GM12878 (cell line): Measurements from ENCODE around the gene GALC. TPM values are rescaled to one million over a fixed set of nuclear protein-coding genes. Genes with fewer than 3 reads are reported as not detected.

Source experiments
- ATAC-seq: fragments of 200-7000 bp; cut with Tn5 transposase; 3 replicates; pipeline ENCODE4 v1.9.1; 2020; ENCODE audit warnings: mild to moderate bottlenecking, moderate library complexity
- BruUV-seq: library from RNA; stranded (reverse); fragments of 400-500 nt; replicated peaks from 2 replicates; lab custom pipeline; 2021; lab: Mats Ljungman, UMichigan
- CTCF ChIA-PET: fragments of 300-600 bp; sonication (Branson Sonifier 250); formaldehyde crosslinking; extraction: SDS; loops from one replicate; lab custom pipeline; 2021; ENCODE audit warnings: inconsistent platforms; lab: Yijun Ruan, JAX
- POLR2A ChIA-PET: fragments of 350-600 bp; formaldehyde crosslinking; extraction: SDS; loops from one replicate; lab custom pipeline; 2021; ENCODE audit warnings: inconsistent platforms; lab: Charles Lee
- RAD21 ChIA-PET: fragments of 300-600 bp; sonication (Branson Sonifier 250); formaldehyde crosslinking; loops from one replicate; lab custom pipeline; 2023; ENCODE audit warnings: antibody characterized with exemption; ENCODE audit not compliant: unreplicated experiment; lab: Charles Lee
- SMC1A ChIA-PET: fragments of 300-600 bp; sonication (Branson Sonifier 250); formaldehyde crosslinking; loops from one replicate; lab custom pipeline; 2023; ENCODE audit not compliant: unreplicated experiment, uncharacterized antibody; lab: Charles Lee
- DNase-seq: peaks from one replicate; pipeline ENCODE4 v3.0.0-alpha.2; 2011; ENCODE audit warnings: low read depth, low spot score
- FAIRE-seq: peaks from 3 replicates; lab custom pipeline; 2011; peaks lifted over from hg19 to GRCh38; lab: Jason Lieb, UNC
- H2AFZ ChIP-seq: 2 replicates; pipeline ENCODE4 v1.6.0; 2011; ENCODE audit warnings: low read depth, low read length, control low read depth; ENCODE audit not compliant: control insufficient read depth
- H3K27ac ChIP-seq: 2 replicates; pipeline ENCODE4 v1.5.1; 2011; ENCODE audit warnings: control low read depth; ENCODE audit not compliant: control insufficient read depth, insufficient read depth
- H3K27me3 ChIP-seq, 2 experiments: replicated peaks in 1 of 2; 2 replicates each; pipeline versions ENCODE4 v1.6.0 to v1.6.1; 2011; ENCODE audit warnings: low read length in 1 of 2; ENCODE audit not compliant: control insufficient read depth in 2 of 2, insufficient read depth in 2 of 2
- H3K36me3 ChIP-seq, 2 experiments: 2 replicates each; pipeline ENCODE4 v1.5.1; 2011; ENCODE audit warnings: low read length in 1 of 2; ENCODE audit not compliant: control insufficient read depth in 2 of 2, insufficient read depth in 2 of 2
- H3K4me1 ChIP-seq: 2 replicates; pipeline ENCODE4 v1.6.1; 2011; ENCODE audit warnings: mild to moderate bottlenecking, low read length, moderate library complexity, mixed read lengths; ENCODE audit not compliant: control insufficient read depth, insufficient read depth
- H3K4me2 ChIP-seq: 2 replicates; pipeline ENCODE4 v1.6.0; 2011; ENCODE audit warnings: control low read depth; ENCODE audit not compliant: control insufficient read depth, insufficient read depth
- H3K4me3 ChIP-seq: fragments of 200-600 bp; sonication (generic); 2 replicates; pipeline ENCODE4 v1.5.1; 2016
- H3K79me2 ChIP-seq: 2 replicates; pipeline ENCODE4 v1.6.0; 2011; ENCODE audit warnings: low read length; ENCODE audit not compliant: control insufficient read depth, insufficient read depth
- H3K9ac ChIP-seq: 2 replicates; pipeline ENCODE4 v1.8.0; 2011; ENCODE audit warnings: low read length, control low read depth, mixed read lengths; ENCODE audit not compliant: control insufficient read depth, insufficient read depth
- H3K9me3 ChIP-seq: replicated peaks from 3 replicates; pipeline ENCODE4 v1.5.1; 2011; ENCODE audit warnings: mild to moderate bottlenecking, low read length; ENCODE audit not compliant: control insufficient read depth, insufficient read depth
- H4K20me1 ChIP-seq: 2 replicates; pipeline ENCODE4 v1.6.0; 2011; ENCODE audit not compliant: control insufficient read depth, insufficient read depth
- CBX3 ChIP-seq: fragments of 200-600 bp; sonication (generic); IDR thresholded peaks from 2 replicates; pipeline ENCODE4 v1.6.1; 2016; ENCODE audit warnings: low read depth, borderline replicate concordance
- CHD4 ChIP-seq: fragments of 200-600 bp; sonication (generic); IDR thresholded peaks from 2 replicates; pipeline ENCODE4 v1.6.1; 2016; ENCODE audit warnings: mild to moderate bottlenecking
- EED ChIP-seq: sonication (generic); IDR thresholded peaks from 2 replicates; pipeline ENCODE4 v1.6.1; 2016; ENCODE audit warnings: antibody characterized with exemption, low read depth
- GABPA ChIP-seq: IDR thresholded peaks from 2 replicates; pipeline ENCODE4 v1.6.1; 2014; ENCODE audit warnings: antibody characterized with exemption, low read depth, mild to moderate bottlenecking, inconsistent platforms
- HDAC6 ChIP-seq: fragments of 200-600 bp; sonication (generic); IDR thresholded peaks from one replicate; pipeline ENCODE4 v1.8.0; 2017; ENCODE audit warnings: antibody characterized with exemption; ENCODE audit not compliant: unreplicated experiment
- KAT2A ChIP-seq: conservative IDR thresholded peaks from 2 replicates; pipeline ENCODE4 v1.6.1; 2011; ENCODE audit warnings: low read depth, low read length; ENCODE audit not compliant: control insufficient read depth
- LARP7 ChIP-seq: fragments of 450-650 bp; IDR thresholded peaks from 2 replicates; pipeline ENCODE4 v1.6.1; 2017; ENCODE audit warnings: mild to moderate bottlenecking
- NFYA ChIP-seq: IDR thresholded peaks from 2 replicates; pipeline ENCODE4 v1.6.1; 2011; ENCODE audit warnings: low read depth, mild to moderate bottlenecking, low read length, improper control_type of control experiment, borderline replicate concordance
- NR2C1 ChIP-seq: fragments of 450-650 bp; IDR thresholded peaks from 2 replicates; pipeline ENCODE4 v1.6.1; 2017; ENCODE audit warnings: antibody characterized with exemption, mild to moderate bottlenecking, moderate library complexity
- PAX5 ChIP-seq: IDR thresholded peaks from 2 replicates; pipeline ENCODE4 v1.6.1; 2011; ENCODE audit warnings: low read depth, low read length, borderline replicate concordance
- POLR2A ChIP-seq: IDR thresholded peaks from 2 replicates; pipeline ENCODE4 v1.6.1; 2011; ENCODE audit warnings: low read depth, mild to moderate bottlenecking, low read length
- POU2F2 ChIP-seq: IDR thresholded peaks from 3 replicates; pipeline ENCODE4 v1.6.1; 2011; ENCODE audit warnings: low read depth, mild to moderate bottlenecking, low read length, borderline replicate concordance
- PRDM15 ChIP-seq: fragments of 450-650 bp; formaldehyde crosslinking; IDR thresholded peaks from 2 replicates; pipeline ENCODE4 v1.4.0; 2020; ENCODE audit warnings: mild to moderate bottlenecking, moderate library complexity
- SUPT20H ChIP-seq: IDR thresholded peaks from 2 replicates; pipeline ENCODE4 v1.6.1; 2011; ENCODE audit warnings: low read depth, mild to moderate bottlenecking, low read length, moderate library complexity, borderline replicate concordance; ENCODE audit not compliant: control insufficient read depth
- USF1 ChIP-seq: IDR thresholded peaks from 2 replicates; pipeline ENCODE4 v1.6.1; 2011; ENCODE audit warnings: borderline replicate concordance, low read depth, mild to moderate bottlenecking, moderate library complexity, mixed read lengths, low read length; ENCODE audit not compliant: insufficient read depth; ENCODE audit errors: extremely low read length
- YBX1 ChIP-seq: fragments of 450-650 bp; IDR thresholded peaks from 2 replicates; pipeline ENCODE4 v1.6.1; 2016; ENCODE audit warnings: antibody characterized with exemption
- ZBED1 ChIP-seq: IDR thresholded peaks from 2 replicates; pipeline ENCODE4 v1.6.1; 2016; ENCODE audit warnings: borderline replicate concordance
- ZNF622 ChIP-seq: fragments of 450-650 bp; IDR thresholded peaks from 2 replicates; pipeline ENCODE4 v1.6.1; 2017; ENCODE audit warnings: mild to moderate bottlenecking, inconsistent platforms
- ZZZ3 ChIP-seq: IDR thresholded peaks from 2 replicates; pipeline ENCODE4 v1.6.1; 2011; ENCODE audit warnings: low read depth; ENCODE audit not compliant: control insufficient read depth, insufficient read length
- whole genome bisulfite sequencing: methylation state at CpG from one replicate; pipeline ENCODE4 v1.1.6; 2016; ENCODE audit warnings: low lambda C conversion rate; ENCODE audit not compliant: insufficient replicate concordance, insufficient coverage; ENCODE audit errors: missing lambda C conversion rate; 5-methylcytosine and 5-hydroxymethylcytosine counted together
- in situ Hi-C: fragments of 300-500 bp; cut with MboI; formaldehyde crosslinking; loops from 9 replicates; pipeline ENCODE4 v1.14.3; 2018; ENCODE audit warnings: mixed read lengths
- intact Hi-C: fragments of 100-400 bp; cut with micrococcal nuclease; formaldehyde crosslinking; loops from one replicate; pipeline ENCODE4 v1.14.2; 2022; ENCODE audit not compliant: unreplicated experiment
- polyA plus RNA-seq, 11 experiments: library from polyadenylated mRNA; depleted of rRNA in 4 of 11; unstranded in 6 of 11; stranded (reverse) in 5 of 11; fragments of >200 nt; fragmentation: Nextera tagmentation in 4 of 11; fragmentation: Illumina TruSeq in 1 of 11; extraction: Ambion mirVana in 4 of 11; extraction: Trizol in 1 of 11; gene quantifications; 1 replicate in 1 of 11; 2 replicates in 10 of 11; pipeline versions ENCODE4 v1.2.1 to v1.2.3, GENCODE V29; 2011 to 2016; ENCODE audit warnings: inconsistent platforms in 2 of 11, missing spikeins in 2 of 11, low read depth in 1 of 11
- total RNA-seq, 4 experiments: library from RNA; depleted of rRNA in 3 of 4; stranded (reverse); fragments of >200 nt in 3 of 4; fragmentation: Illumina TruSeq in 1 of 4; extraction: Trizol in 1 of 4; gene quantifications; 2 replicates each; pipeline versions ENCODE4 v1.2.1 to v1.2.3, GENCODE V29; 2013 to 2021
- TF ChIP-seq, protein P1 (sequence below): IDR thresholded peaks from 2 replicates; pipeline ENCODE4 v1.6.1; 2012; ENCODE audit warnings: low read length, inconsistent platforms

GALC gene
- total and polyA plus RNA-seq, 10 of the 15 experiments (the other 5 are each of a cell fraction or from before 2014, with no cell fraction given), result 1.3 to 14.0 (median 4.5) TPM

DNA sequence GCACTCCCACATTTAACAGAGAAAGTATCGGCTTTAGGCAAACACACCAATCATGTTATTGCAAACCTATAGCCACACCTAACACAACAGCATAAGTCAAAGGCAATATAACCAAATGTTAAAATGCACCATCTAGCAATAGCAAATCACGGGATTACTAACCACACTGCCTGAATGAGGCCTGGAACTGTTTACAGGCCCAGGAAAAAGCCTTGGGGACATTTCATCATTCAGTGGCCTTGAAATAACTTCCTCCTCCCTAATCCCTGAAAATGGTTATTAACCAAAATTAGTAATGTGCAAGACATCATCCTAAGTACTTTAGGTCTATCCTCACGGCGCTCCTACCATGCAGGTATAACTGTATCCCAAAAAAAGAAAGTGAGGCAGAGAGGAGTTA, 2.3 kb downstream of the GALC start (continued):
- TF ChIP-seq USF1 (no peak), LARP7 (no peak), CHD4 (no peak), EED (no peak), KAT2A (no peak)

DNA sequence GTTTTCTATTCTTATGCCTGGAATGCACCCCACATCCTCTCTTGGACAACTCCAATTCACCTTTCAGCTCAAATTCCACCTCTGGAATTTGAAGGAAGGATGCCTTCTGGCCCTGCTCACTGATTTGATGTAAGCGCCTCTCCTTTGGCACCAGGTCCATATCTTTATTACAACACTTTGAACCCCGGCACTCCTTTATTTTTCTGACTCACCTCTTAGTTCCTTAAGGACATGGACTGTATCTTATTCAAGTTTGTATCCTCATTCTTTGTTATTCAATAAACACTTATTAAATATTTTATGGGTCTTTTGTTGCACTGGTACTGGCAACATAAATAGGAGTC, 3.1 kb downstream of the GALC start:
- ChIA-PET RAD21 (interaction anchor here (1.9 kb wide), 1 partner anchor 44 kb away, joined by 5 read pairs; no protein-coding TSS in a partner anchor), SMC1A (interaction anchor here (0.6 to 1.7 kb wide), 4 partner anchors 23 to 42 kb away, joined by 3 to 4 read pairs (median 3); no protein-coding TSS in a partner anchor), POLR2A (no interaction called here), CTCF (interaction anchor here (0.6 to 3.4 kb wide), 6 partner anchors 13 to 45 kb away, joined by 3 to 17 read pairs (median 4); no protein-coding TSS in a partner anchor)
- 100% methylated on average over 2 of the region's 2 CpGs for WGBS
- no TSS peak for BruUV-seq
- DNase-seq, result no peak
- no peaks in the 10 kb centered on the region; the same call in 1 of the 3 replicates for H3K9me3 ChIP-seq
- H3K4me2 ChIP-seq, result no peak overlapping the region
- H3K36me3 ChIP-seq, result no peaks in the 10 kb centered on the region
- H2AFZ ChIP-seq, result no peak overlapping the region
- H3K79me2 ChIP-seq, result no peaks in the 10 kb centered on the region
- in situ Hi-C loops, result no loop called here
- H3K4me3 ChIP-seq, result no peak overlapping the region
- ATAC-seq, result no peak
- H3K4me1 ChIP-seq, result peaks cover 17% of the 10 kb centered on the region
- no peak for FAIRE-seq
- intact Hi-C loops, result loop anchor here (10.0 kb wide), 1 partner anchor 1965 kb away; the partner anchor contains the start of genes EFCAB11 and TDP1
- no peaks in the 10 kb centered on the region for H3K27me3 ChIP-seq
- no peak overlapping the region for H3K9ac ChIP-seq
- H3K27ac ChIP-seq, result no peak overlapping the region
- no peaks in the 10 kb centered on the region for H4K20me1 ChIP-seq
- TF ChIP-seq, protein P1, sequence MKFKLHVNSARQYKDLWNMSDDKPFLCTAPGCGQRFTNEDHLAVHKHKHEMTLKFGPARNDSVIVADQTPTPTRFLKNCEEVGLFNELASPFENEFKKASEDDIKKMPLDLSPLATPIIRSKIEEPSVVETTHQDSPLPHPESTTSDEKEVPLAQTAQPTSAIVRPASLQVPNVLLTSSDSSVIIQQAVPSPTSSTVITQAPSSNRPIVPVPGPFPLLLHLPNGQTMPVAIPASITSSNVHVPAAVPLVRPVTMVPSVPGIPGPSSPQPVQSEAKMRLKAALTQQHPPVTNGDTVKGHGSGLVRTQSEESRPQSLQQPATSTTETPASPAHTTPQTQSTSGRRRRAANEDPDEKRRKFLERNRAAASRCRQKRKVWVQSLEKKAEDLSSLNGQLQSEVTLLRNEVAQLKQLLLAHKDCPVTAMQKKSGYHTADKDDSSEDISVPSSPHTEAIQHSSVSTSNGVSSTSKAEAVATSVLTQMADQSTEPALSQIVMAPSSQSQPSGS, result no peak
- TF ChIP-seq GABPA, result no peak
- no peak for TF ChIP-seq POU2F2
- TF ChIP-seq HDAC6, result no peak
- no peak for TF ChIP-seq SUPT20H
- TF ChIP-seq YBX1, result no peak
- TF ChIP-seq ZZZ3, result no peak
- no peak for TF ChIP-seq PAX5
- no peak for TF ChIP-seq ZNF622
- TF ChIP-seq NR2C1, result no peak
- no peak for TF ChIP-seq CBX3
- TF ChIP-seq ZBED1, result no peak
- no peak for TF ChIP-seq NFYA
- no peak for TF ChIP-seq POLR2A
- no peak for TF ChIP-seq PRDM15 (CRISPR knock-in tag)
